GM13976 (cell line): Measurements from ENCODE around the gene SPDYE1.

Experiments used
- DNase-seq: peaks from one replicate; pipeline ENCODE4 v3.0.0; 2012; ENCODE audit warnings: low spot score
- CTCF ChIP-seq: IDR thresholded peaks from 2 replicates; pipeline ENCODE4 v1.5.1; 2012; ENCODE audit warnings: borderline replicate concordance, mild to moderate bottlenecking; ENCODE audit not compliant: insufficient read depth; ENCODE audit errors: extremely low read depth, missing control alignments, control extremely low read depth
- in situ Hi-C: fragments of 300-500 bp; cut with MboI; formaldehyde crosslinking; loops from one replicate; pipeline ENCODE4 v1.12.0; 2022; ENCODE audit warnings: low sequenced_read_pairs, mixed read lengths, inconsistent platforms; ENCODE audit not compliant: unreplicated experiment

The SPDYE1 gene

GRCh38 chr7:44048031-44048795, 50.5 kb downstream of the SPDYE1 start:
- TF ChIP-seq CTCF: no peak
- no peak for DNase-seq
- in situ Hi-C loops: no loop called here

- in situ Hi-C loops: no loop called here
- TF ChIP-seq CTCF: no peak
- no peak for DNase-seq
Observed at GRCh38 chr7:44050121-44050914, 52.6 kb downstream of the SPDYE1 start.

GRCh38 chr7:44050915-44051560, 53.3 kb downstream of the SPDYE1 start:
- no peak for DNase-seq
- in situ Hi-C loops: no loop called here
- TF ChIP-seq CTCF: no peak

- in situ Hi-C loops: no loop called here
- TF ChIP-seq CTCF: no peak
- DNase-seq: no peak
Observed at GRCh38 chr7:44051611-44052220, 54.0 kb downstream of the SPDYE1 start.

- in situ Hi-C loops: no loop called here
- TF ChIP-seq CTCF: no peak
- DNase-seq: no peak
Observed at GRCh38 chr7:44052771-44053365, 55.2 kb downstream of the SPDYE1 start.

GRCh38 chr7:44056681-44057080, 59.0 kb downstream of the SPDYE1 start:
- no peak for TF ChIP-seq CTCF
- DNase-seq: no peak
- in situ Hi-C loops: no loop called here
